GM23338 (cell line): ENCODE data around the gene GRM3. TPM values are rescaled to one million over a fixed set of nuclear protein-coding genes. Genes with fewer than 3 reads are reported as not detected.

Experiments used
- CREB1 ChIP-seq: fragments of 250-450 bp; sonication (Bioruptor Pico); IDR thresholded peaks from 2 replicates; pipeline ENCODE4 v1.5.0; 2020; ENCODE audit warnings: low read depth, mild to moderate bottlenecking, moderate library complexity
- EZH2 ChIP-seq: fragments of 200-600 bp; sonication (generic); IDR thresholded peaks from one replicate; pipeline ENCODE4 v1.8.0; 2017; ENCODE audit warnings: antibody characterized with exemption, mild to moderate bottlenecking, low read depth; ENCODE audit not compliant: unreplicated experiment
- NANOG ChIP-seq: IDR thresholded peaks from 2 replicates; pipeline ENCODE4 v1.6.1; 2016; ENCODE audit warnings: antibody characterized with exemption, borderline replicate concordance
- POLR2AphosphoS5 ChIP-seq: IDR thresholded peaks from 2 replicates; pipeline ENCODE4 v1.6.1; 2016; ENCODE audit warnings: antibody characterized with exemption, low read depth
- polyA plus RNA-seq: library from polyadenylated mRNA; unstranded; fragments of >200 nt; fragmentation: Nextera tagmentation; extraction: Ambion mirVana; gene quantifications from 2 replicates; pipeline ENCODE4 v1.2.1, GENCODE V29; 2016
- total RNA-seq: library from RNA; depleted of rRNA; stranded (reverse); fragments of >200 nt; shearing (Covaris generic); gene quantifications from 2 replicates; pipeline ENCODE4 v1.2.3, GENCODE V29; 2014
- TF ChIP-seq, protein P1 (sequence below): IDR thresholded peaks from 2 replicates; pipeline ENCODE4 v1.6.1; 2016; ENCODE audit warnings: antibody characterized with exemption
- TF ChIP-seq, protein P2 (sequence below), 2 experiments: fragments of 200-600 bp in 1 of 2; sonication (generic) in 1 of 2; conservative IDR thresholded peaks; 2 replicates each; pipeline versions ENCODE4 v1.5.1 to v1.6.1; 2016 to 2017; ENCODE audit warnings: antibody characterized with exemption in 2 of 2, low read depth in 2 of 2, mild to moderate bottlenecking in 2 of 2, moderate library complexity in 1 of 2

Gene GRM3
- total and polyA plus RNA-seq, 2 experiments from 2014 or later = 0.79 to 1.9 TPM

- TF ChIP-seq, protein P1, sequence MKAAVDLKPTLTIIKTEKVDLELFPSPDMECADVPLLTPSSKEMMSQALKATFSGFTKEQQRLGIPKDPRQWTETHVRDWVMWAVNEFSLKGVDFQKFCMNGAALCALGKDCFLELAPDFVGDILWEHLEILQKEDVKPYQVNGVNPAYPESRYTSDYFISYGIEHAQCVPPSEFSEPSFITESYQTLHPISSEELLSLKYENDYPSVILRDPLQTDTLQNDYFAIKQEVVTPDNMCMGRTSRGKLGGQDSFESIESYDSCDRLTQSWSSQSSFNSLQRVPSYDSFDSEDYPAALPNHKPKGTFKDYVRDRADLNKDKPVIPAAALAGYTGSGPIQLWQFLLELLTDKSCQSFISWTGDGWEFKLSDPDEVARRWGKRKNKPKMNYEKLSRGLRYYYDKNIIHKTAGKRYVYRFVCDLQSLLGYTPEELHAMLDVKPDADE = no peak
- no peak for TF ChIP-seq POLR2AphosphoS5
- TF ChIP-seq, protein P2, sequence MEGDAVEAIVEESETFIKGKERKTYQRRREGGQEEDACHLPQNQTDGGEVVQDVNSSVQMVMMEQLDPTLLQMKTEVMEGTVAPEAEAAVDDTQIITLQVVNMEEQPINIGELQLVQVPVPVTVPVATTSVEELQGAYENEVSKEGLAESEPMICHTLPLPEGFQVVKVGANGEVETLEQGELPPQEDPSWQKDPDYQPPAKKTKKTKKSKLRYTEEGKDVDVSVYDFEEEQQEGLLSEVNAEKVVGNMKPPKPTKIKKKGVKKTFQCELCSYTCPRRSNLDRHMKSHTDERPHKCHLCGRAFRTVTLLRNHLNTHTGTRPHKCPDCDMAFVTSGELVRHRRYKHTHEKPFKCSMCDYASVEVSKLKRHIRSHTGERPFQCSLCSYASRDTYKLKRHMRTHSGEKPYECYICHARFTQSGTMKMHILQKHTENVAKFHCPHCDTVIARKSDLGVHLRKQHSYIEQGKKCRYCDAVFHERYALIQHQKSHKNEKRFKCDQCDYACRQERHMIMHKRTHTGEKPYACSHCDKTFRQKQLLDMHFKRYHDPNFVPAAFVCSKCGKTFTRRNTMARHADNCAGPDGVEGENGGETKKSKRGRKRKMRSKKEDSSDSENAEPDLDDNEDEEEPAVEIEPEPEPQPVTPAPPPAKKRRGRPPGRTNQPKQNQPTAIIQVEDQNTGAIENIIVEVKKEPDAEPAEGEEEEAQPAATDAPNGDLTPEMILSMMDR (conservative IDR thresholded peaks at IDR 0.05; ENCODE audit: low read depth in 2 of 2) = no peak
- TF ChIP-seq CREB1 (CRISPR knock-in tag) = no peak
- TF ChIP-seq EZH2 = no peak
- TF ChIP-seq NANOG = no peak
These were observed 270.0 kb downstream of the GRM3 start (continued) for GRCh38 chr7:86913709-86914108.
